Measurements from ENCODE around the gene FETUB. TPM values are rescaled to one million over a fixed set of nuclear protein-coding genes. Genes with fewer than 3 reads are reported as not detected.
"Not testable (repeated sequence)": the region's sequence is repeated elsewhere in the genome, so short reads cannot be mapped to it uniquely, and the experiment has no call there.

FETUB gene
- total RNA-seq, 1 experiment from 2014 or later = not detected

DNA sequence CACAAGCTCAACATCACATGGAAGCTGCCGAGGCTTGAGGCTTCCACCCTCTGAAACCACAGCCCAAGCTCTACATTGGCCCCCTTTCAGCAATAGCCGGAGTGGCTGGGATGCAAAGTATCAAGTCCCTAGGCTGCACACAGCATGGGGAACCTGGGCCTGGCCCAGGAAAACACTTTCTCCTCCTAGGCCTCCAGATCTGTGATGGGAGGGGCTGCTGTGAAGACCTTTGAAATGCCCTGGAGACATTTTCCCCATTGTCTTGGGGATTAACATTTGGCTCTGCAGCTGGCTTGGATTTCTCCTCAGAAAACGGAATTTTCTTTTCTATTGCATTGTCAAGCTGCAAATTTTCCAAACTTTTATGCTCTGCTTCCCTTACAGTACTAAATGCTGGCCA, 43.8 kb downstream of the FETUB start:
- Histone ChIP-seq H3K4me3 (no peak overlapping the region), H3K9me3 (0 out of 2 replicates have a peak, but pooled peaks cover 3% of the 10 kb centered on the region), H3K36me3 (no peaks in the 10 kb centered on the region), H3K27me3 (peaks cover 36% of the 10 kb centered on the region)
- DNase-seq = no peak

DNA sequence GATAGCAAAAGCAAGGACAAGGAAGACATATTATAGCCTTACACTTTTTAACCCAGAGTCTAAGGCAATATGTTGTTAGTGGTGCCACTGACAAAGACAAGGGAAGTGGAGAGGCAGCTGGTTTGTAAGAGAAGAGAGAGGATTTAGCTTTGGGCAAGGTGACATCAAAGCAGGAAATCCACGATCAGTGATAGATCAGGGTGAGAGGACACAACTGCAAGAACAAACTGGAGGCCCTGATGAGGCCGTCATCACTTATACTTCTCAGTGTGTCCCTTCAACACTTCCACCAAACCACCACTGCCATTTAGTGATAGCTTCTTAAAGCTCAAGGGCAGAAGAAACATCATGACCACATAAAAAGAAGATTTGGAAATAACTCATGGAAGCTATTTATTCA, 46.3 kb downstream of the FETUB start:
- not testable (repeated sequence) for H3K4me3 ChIP-seq, H3K9me3 ChIP-seq, DNase-seq, H3K36me3 ChIP-seq
- H3K27me3 ChIP-seq = peaks cover 34% of the 10 kb centered on the region

DNA sequence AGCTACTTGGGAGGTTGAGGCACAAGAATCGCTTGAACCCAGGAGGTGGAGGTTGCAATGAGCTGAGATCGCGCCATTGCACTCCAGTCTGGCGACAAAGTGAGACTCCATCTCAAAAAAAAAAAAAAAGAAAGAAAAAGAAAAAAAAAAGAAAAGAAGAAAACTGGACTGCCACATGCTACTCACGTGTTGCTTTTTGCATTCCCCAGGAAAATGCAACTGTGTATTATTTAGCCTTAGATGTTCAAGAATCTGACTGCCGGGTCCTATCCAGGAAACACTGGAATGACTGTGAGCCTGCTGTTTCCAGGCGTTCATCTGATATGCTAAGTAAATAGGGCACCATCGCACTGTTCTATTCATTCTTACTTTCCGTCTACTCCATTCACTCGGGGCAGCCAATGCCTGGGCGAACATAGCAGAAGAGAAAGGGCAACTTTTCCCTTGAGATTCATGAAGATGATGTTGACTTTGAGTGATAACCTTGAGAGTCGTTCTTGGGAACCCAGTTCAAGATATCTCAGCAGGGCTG, 47.0 kb downstream of the FETUB start:
- no peak for DNase-seq
- no peaks in the 10 kb centered on the region for H3K36me3 ChIP-seq
- H3K27me3 ChIP-seq = peaks cover 35% of the 10 kb centered on the region
- H3K4me3 ChIP-seq = no peak overlapping the region
- H3K9me3 ChIP-seq = 0 out of 2 replicates have a peak, but pooled peaks cover 3% of the 10 kb centered on the region

DNA sequence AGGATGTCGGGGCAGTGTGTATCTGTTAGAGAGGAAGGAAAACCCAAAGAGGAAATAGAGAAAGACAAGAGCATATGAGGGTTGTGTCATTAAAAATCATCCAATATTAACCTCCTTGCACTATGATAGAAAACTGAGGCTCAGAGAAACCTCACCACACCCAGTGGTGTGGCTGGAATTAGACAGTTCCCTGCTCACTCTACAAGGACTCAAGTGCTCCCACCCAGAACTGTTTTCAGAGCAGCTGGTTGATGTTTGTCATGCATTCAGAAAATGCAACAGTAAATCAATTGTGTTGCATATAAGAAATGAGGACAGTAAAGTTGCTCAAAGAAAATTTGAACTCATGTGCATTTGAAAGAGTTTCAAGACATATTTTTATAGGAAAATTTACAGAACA, 50.1 kb downstream of the FETUB start:
- H3K9me3 ChIP-seq, DNase-seq, H3K36me3 ChIP-seq, H3K4me3 ChIP-seq: not testable (repeated sequence)
- peaks cover 36% of the 10 kb centered on the region for H3K27me3 ChIP-seq

DNA sequence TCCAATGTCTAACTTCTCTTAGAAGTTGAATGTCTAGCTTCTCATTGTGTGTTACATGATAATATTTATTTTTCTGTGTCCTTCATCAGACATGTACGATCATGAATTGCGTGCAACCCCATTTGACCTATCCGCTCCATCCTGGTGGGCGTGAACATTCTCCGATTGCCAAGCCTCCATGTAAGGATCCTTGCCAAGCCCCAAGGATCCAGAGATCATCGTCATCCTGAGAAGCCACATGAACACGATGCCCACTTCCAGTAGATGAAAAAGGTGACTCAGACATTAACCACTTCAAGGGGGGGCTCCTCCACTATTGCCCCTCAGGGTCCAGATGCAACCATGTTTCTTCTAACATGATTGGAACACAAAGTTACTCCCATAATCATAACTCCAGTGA, 51.5 kb downstream of the FETUB start:
- DNase-seq = peak; percentile 4
- Histone ChIP-seq H3K27me3 (peaks cover 34% of the 10 kb centered on the region), H3K36me3 (no peaks in the 10 kb centered on the region), H3K9me3 (no peaks in the 10 kb centered on the region), H3K4me3 (no peak overlapping the region)

DNA sequence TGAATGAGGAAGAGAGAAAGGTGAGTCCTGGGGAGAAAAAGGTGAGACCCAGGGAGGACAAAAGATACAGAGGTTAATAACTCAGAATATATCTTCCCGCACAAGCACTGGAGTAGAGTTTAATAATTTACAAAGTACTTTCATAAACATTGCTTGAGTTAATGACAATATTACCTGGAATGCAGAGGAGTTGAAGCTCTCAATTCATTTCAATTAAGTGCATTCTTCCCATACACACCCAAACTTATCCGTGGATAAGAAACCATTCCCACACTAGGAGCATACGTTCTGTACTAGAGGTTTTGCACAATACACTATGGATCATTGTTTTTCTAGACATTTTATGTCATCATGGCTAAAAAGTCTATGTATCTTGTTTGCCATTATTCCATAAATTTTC, 53.6 kb downstream of the FETUB start:
- Histone ChIP-seq H3K27me3 (peaks cover 22% of the 10 kb centered on the region), H3K9me3 (no peaks in the 10 kb centered on the region), H3K36me3 (no peaks in the 10 kb centered on the region), H3K4me3 (no peak overlapping the region)
- DNase-seq = no peak

DNA sequence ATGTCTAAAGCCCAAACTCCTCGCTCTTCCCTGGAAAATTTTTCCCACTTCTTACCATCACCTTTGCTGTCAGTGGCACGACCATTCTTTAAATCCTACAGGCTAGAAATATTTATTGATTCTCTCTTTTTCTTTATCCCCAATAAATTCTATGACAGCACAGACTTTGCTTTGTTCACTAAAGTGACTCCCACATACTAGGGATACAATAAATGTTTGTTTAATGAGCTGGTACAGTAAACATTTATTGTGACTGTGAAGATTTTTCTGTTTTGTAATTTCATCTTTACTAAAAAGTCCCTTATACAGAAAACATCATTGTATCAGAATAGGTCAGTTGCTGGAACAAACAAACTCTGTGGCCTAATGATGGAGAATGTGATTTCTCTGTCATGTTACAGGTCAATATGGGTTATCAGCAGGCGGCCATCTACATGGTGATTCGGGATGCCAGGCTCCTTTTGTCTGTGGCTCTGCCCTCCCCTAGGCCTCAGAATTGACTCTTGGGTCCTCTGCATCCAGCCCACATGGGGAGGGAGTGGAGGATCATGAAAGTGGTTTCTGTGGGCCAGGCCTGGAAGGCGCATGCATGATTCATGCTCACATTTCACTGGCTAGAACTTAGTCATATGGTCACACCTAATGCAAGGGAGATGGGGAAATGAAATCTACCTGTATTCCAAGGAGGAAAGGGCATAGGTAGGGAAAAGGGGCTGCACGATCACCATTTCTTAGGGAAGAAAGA, 54.3 kb downstream of the FETUB start:
- H3K4me3 ChIP-seq = no peak overlapping the region
- DNase-seq = no peak
- no peaks in the 10 kb centered on the region for H3K36me3 ChIP-seq
- no peaks in the 10 kb centered on the region for H3K9me3 ChIP-seq
- H3K27me3 ChIP-seq = peaks cover 22% of the 10 kb centered on the region

DNA sequence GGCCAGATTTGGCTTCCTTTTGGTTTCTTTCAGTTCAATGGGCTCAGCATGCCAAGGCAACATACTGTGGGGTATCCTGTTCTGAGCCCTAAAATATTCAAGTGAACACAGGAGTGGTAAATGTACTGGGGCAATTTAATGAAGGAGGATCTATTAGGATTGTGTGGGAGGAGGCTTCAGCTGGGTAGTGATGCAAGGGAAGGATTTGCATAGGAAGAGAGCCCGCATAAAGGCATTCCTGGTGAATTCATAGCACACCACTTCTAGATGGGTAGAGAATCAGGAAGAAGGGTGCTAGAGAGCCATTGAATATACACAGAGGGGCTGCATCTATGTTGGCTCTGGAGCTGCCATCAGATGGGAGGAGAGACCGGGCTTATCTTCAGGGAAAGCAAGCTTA, 56.3 kb downstream of the FETUB start:
- H3K9me3 ChIP-seq = no peaks in the 10 kb centered on the region
- DNase-seq = no peak
- peaks cover 10% of the 10 kb centered on the region for H3K27me3 ChIP-seq
- no peaks in the 10 kb centered on the region for H3K36me3 ChIP-seq
- H3K4me3 ChIP-seq = no peak overlapping the region

DNA sequence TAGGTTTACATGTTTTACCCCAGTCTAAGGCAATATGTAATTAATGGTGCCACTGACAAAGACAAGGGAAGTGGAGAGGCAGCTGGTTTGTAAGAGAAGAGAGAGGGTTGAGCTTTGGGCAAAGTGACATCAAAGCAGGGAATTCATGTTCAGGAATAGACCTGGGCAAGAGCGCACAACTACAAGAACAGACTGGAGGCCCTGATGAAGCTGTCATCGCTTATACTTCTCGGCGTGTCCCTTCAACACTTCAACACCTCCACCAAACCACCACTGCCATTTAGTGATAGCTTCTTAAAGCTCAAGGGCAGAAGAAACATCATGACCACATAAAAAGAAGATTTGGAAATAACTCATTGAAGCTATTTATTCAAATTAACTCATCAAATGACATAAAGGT, 57.3 kb downstream of the FETUB start:
- Histone ChIP-seq H3K36me3 (no peaks in the 10 kb centered on the region), H3K9me3 (no peaks in the 10 kb centered on the region), H3K4me3 (no peak overlapping the region), H3K27me3 (peaks cover 4% of the 10 kb centered on the region; the same call in 1 of the 2 replicates)
- no peak for DNase-seq

DNA sequence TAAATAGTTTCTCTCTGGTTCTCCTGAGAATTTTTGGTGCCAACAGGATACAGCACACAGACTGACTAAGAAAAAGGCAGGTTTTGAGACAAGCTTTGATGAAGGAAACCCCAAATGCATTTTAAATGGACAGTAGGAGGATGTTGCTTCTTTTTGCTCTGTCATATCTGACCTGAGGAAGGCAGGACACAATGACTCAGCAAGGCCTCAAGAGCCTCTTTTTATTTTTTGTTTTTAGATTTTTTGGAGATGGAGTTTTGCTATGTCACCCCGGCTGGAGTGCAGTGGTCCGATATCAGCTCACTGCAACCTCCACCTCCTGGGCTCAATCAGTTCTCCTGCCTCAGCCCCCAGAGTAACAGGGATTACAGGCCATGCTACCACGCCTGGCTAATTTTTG, 60.1 kb downstream of the FETUB start:
- H3K27me3 ChIP-seq = peaks cover 10% of the 10 kb centered on the region
- H3K4me3 ChIP-seq = no peak overlapping the region
- H3K9me3 ChIP-seq = no peaks in the 10 kb centered on the region
- H3K36me3 ChIP-seq = no peaks in the 10 kb centered on the region
- DNase-seq = no peak

DNA sequence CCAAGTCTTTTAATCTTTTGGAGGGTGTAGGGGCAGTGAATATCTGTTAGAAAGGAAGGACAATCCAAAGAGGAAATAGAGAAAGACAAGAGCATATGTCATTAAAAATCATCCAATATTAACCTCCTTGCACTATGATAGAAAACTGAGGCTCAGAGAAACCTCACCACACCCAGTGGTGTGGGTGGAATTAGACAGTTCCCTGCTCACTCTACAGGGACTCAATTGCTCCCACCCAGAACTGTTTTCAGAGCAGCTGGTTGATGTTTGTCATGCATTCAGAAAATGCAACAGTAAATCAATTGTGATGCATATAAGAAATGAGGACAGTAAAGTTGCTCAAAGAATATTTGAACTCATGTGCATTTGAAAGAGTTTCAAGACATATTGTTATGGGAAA, 62.3 kb downstream of the FETUB start:
- not testable (repeated sequence) for H3K4me3 ChIP-seq, DNase-seq, H3K36me3 ChIP-seq, H3K27me3 ChIP-seq, H3K9me3 ChIP-seq

Other genes starting within 250 kb of the FETUB start
- 0.66 TPM in 1 of 2 replicates, not detected in the other for gene CRYGS, start 96.0 kb upstream of the FETUB start, total RNA-seq (2014; rRNA removed; shearing (Covaris generic); ENCODE audit: low replicate concordance)
- gene TBCCD1, start 73.1 kb upstream of the FETUB start, total RNA-seq (2014; rRNA removed; shearing (Covaris generic); ENCODE audit: low replicate concordance) = 21.5 and 24.1 TPM in 2 replicates
- gene DNAJB11, start 69.7 kb upstream of the FETUB start, total RNA-seq (2014; rRNA removed; shearing (Covaris generic); ENCODE audit: low replicate concordance) = 63.1 and 86.8 TPM in 2 replicates
- gene AHSG, start 27.3 kb upstream of the FETUB start, total RNA-seq (2014; rRNA removed; shearing (Covaris generic); ENCODE audit: low replicate concordance) = not detected in 2 replicates
- gene HRG, start 25.6 kb downstream of the FETUB start, total RNA-seq (2014; rRNA removed; shearing (Covaris generic); ENCODE audit: low replicate concordance) = not detected in 2 replicates
- gene KNG1, start 77.0 kb downstream of the FETUB start, total RNA-seq (2014; rRNA removed; shearing (Covaris generic); ENCODE audit: low replicate concordance) = not detected in 2 replicates
- 340 and 530 TPM in 2 replicates for gene EIF4A2, start 143.2 kb downstream of the FETUB start, total RNA-seq (2014; rRNA removed; shearing (Covaris generic); ENCODE audit: low replicate concordance)
- gene RFC4, start 166.1 kb downstream of the FETUB start, total RNA-seq (2014; rRNA removed; shearing (Covaris generic); ENCODE audit: low replicate concordance) = 51.6 and 65.3 TPM in 2 replicates
- not detected in 2 replicates for gene ADIPOQ, start 202.3 kb downstream of the FETUB start, total RNA-seq (2014; rRNA removed; shearing (Covaris generic); ENCODE audit: low replicate concordance)

All from MG63 (cell line).